GM12892 (cell line): ENCODE results near the gene PIK3R5.

ENCODE experiments used
- DNase-seq: peaks from one replicate; pipeline ENCODE4 v3.0.0; 2011; ENCODE audit not compliant: insufficient read length
- FAIRE-seq: peaks from 2 replicates; lab custom pipeline; 2011; peaks lifted over from hg19 to GRCh38; lab: Jason Lieb, UNC
- POLR2A ChIP-seq: IDR thresholded peaks from 2 replicates; pipeline ENCODE4 v1.6.1; 2011; ENCODE audit warnings: low read depth, low read length, control low read depth
- POLR2AphosphoS5 ChIP-seq: IDR thresholded peaks from 2 replicates; pipeline ENCODE4 v1.6.1; 2011; ENCODE audit warnings: low read depth, low read length, control low read depth
- TAF1 ChIP-seq: IDR thresholded peaks from 2 replicates; pipeline ENCODE4 v1.6.1; 2011; ENCODE audit warnings: low read depth, mild to moderate bottlenecking, control low read depth, low read length, borderline replicate concordance

The PIK3R5 gene

GRCh38 chr17:8947201-8947600 is 18.3 kb downstream of the PIK3R5 start:
- no peak for DNase-seq
- TF ChIP-seq POLR2AphosphoS5 = no peak
- no peak for TF ChIP-seq POLR2A
- TF ChIP-seq TAF1 = no peak
- no peak for FAIRE-seq

GRCh38 chr17:8946476-8946875 is 19.0 kb downstream of the PIK3R5 start:
- TF ChIP-seq POLR2AphosphoS5 (no peak), TAF1 (no peak), POLR2A (no peak)
- FAIRE-seq (no peak), DNase-seq (no peak)

- FAIRE-seq (no peak), DNase-seq (no peak)
- TF ChIP-seq TAF1 (no peak), POLR2AphosphoS5 (no peak), POLR2A (no peak)
Observed at GRCh38 chr17:8946071-8946470, 19.4 kb downstream of the PIK3R5 start.

GRCh38 chr17:8944748-8945147 is 20.8 kb downstream of the PIK3R5 start:
- DNase-seq (no peak), FAIRE-seq (no peak)
- TF ChIP-seq TAF1 = no peak
- no peak for TF ChIP-seq POLR2A
- TF ChIP-seq POLR2AphosphoS5 = no peak

GRCh38 chr17:8944083-8944482 is 21.4 kb downstream of the PIK3R5 start:
- DNase-seq (no peak), FAIRE-seq (no peak)
- TF ChIP-seq TAF1 = no peak
- no peak for TF ChIP-seq POLR2AphosphoS5
- TF ChIP-seq POLR2A = no peak

GRCh38 chr17:8941980-8942622 is 23.4 kb downstream of the PIK3R5 start:
- no peak for DNase-seq
- TF ChIP-seq POLR2AphosphoS5 = no peak
- no peak for TF ChIP-seq POLR2A
- no peak for TF ChIP-seq TAF1
- FAIRE-seq = no peak

- DNase-seq (peak; percentile 48), FAIRE-seq (peak; percentile 96)
- TF ChIP-seq POLR2A (peak; percentile 53; the same call in 1 of the 2 replicates), TAF1 (no peak), POLR2AphosphoS5 (0 out of 2 replicates have a peak, but pooled peaks have one; percentile 29)
Observed at GRCh38 chr17:8941520-8941919, 24.0 kb downstream of the PIK3R5 start.

- FAIRE-seq (no peak), DNase-seq (no peak)
- TF ChIP-seq POLR2A = no peak
- no peak for TF ChIP-seq TAF1
- peak; percentile 59; the same call in 1 of the 2 replicates for TF ChIP-seq POLR2AphosphoS5
Observed at GRCh38 chr17:8940866-8941471, 24.5 kb downstream of the PIK3R5 start.

- TF ChIP-seq POLR2A (peak; percentile 59), TAF1 (no peak)
- FAIRE-seq (peak; percentile 100), DNase-seq (no peak)
Observed at GRCh38 chr17:8939496-8940334, 25.8 kb downstream of the PIK3R5 start.

- no peak for DNase-seq
- no peak for FAIRE-seq
Observed at GRCh38 chr17:8938933-8939332, 26.6 kb downstream of the PIK3R5 start.

GRCh38 chr17:8935191-8935590 is 30.3 kb downstream of the PIK3R5 start:
- FAIRE-seq (peak; percentile 94), DNase-seq (no peak)
- TF ChIP-seq TAF1 = no peak
- 0 out of 2 replicates have a peak, but pooled peaks have one; percentile 30 for TF ChIP-seq POLR2AphosphoS5

More at GRCh38 chr17:8938933-8939332, 26.6 kb downstream of the PIK3R5 start:
- no peak for TF ChIP-seq TAF1
- TF ChIP-seq POLR2A = no peak
- no peak for TF ChIP-seq POLR2AphosphoS5

- DNase-seq = no peak
- peak; percentile 67 for FAIRE-seq
- TF ChIP-seq TAF1 (no peak), POLR2A (no peak), POLR2AphosphoS5 (no peak)
Observed at GRCh38 chr17:8934346-8934745, 31.2 kb downstream of the PIK3R5 start.

GRCh38 chr17:8930649-8931048 is 34.9 kb downstream of the PIK3R5 start:
- FAIRE-seq = no peak
- TF ChIP-seq POLR2AphosphoS5 (no peak), POLR2A (no peak), TAF1 (no peak)
- no peak for DNase-seq
